HEK293 (cell line): ENCODE measurements around the gene HINFP.

ENCODE experiments used
- CTCF ChIA-PET: fragments of 350-600 bp; formaldehyde crosslinking; extraction: SDS; loops from one replicate; lab custom pipeline; 2021; ENCODE audit warnings: antibody characterized with exemption; lab: Yijun Ruan, JAX
- POLR2A ChIA-PET: fragments of 300-600 bp; formaldehyde crosslinking; extraction: SDS; loops from one replicate; lab custom pipeline; 2020; ENCODE audit warnings: antibody characterized with exemption, inconsistent platforms; lab: Yijun Ruan, JAX
- H3K27ac ChIP-seq: fragments of 200-500 bp; sonication (Bioruptor generic); 2 replicates; pipeline ENCODE4 v1.5.1; 2014; ENCODE audit warnings: low read depth, low read length, control low read depth, inconsistent platforms; ENCODE audit errors: extremely low read depth
- H3K36me3 ChIP-seq, 2 experiments: fragments of 200-500 bp in 1 of 2; sonication (Bioruptor generic) in 1 of 2; 1 replicate in 1 of 2; 2 replicates in 1 of 2; pipeline ENCODE4 v1.5.1; 2014 to 2017; ENCODE audit warnings: inconsistent platforms in 2 of 2, low read length in 2 of 2; ENCODE audit not compliant: control insufficient read depth in 2 of 2, insufficient read depth in 1 of 2
- H3K4me1 ChIP-seq: fragments of 200-500 bp; sonication (Bioruptor generic); 2 replicates; pipeline ENCODE4 v1.5.1; 2014; ENCODE audit warnings: mild to moderate bottlenecking, low read length, inconsistent platforms; ENCODE audit not compliant: control insufficient read depth, insufficient read depth
- H3K4me3 ChIP-seq: 2 replicates; pipeline ENCODE4 v1.5.1; 2011; ENCODE audit warnings: low read depth, mild to moderate bottlenecking, control low read depth, low read length, moderate library complexity
- H3K9me3 ChIP-seq: fragments of 200-500 bp; sonication (Bioruptor generic); 2 replicates; pipeline ENCODE4 v1.5.1; 2014; ENCODE audit warnings: low read depth, low read length, inconsistent platforms; ENCODE audit not compliant: control insufficient read depth, insufficient read depth
- GLI2 ChIP-seq: fragments of 450-650 bp; formaldehyde crosslinking; IDR thresholded peaks from 2 replicates; pipeline ENCODE4; 2017; ENCODE audit warnings: missing biosample characterization, missing genetic modification characterization, low read depth, borderline replicate concordance
- OVOL3 ChIP-seq: fragments of 450-650 bp; formaldehyde crosslinking; IDR thresholded peaks from 2 replicates; pipeline ENCODE4 v1.5.1; 2016; ENCODE audit warnings: missing biosample characterization, missing genetic modification characterization
- PRDM1 ChIP-seq: fragments of 450-650 bp; formaldehyde crosslinking; IDR thresholded peaks from 2 replicates; pipeline ENCODE4; 2016; ENCODE audit warnings: missing biosample characterization, missing genetic modification characterization
- TRIM28 ChIP-seq: IDR thresholded peaks from 2 replicates; pipeline ENCODE4 v1.6.1; 2011; ENCODE audit warnings: low read length, control low read depth, borderline replicate concordance
- YY2 ChIP-seq: fragments of 450-650 bp; formaldehyde crosslinking; IDR thresholded peaks from 2 replicates; pipeline ENCODE4 v1.5.1; 2016; ENCODE audit warnings: missing biosample characterization, missing genetic modification characterization
- ZNF140 ChIP-seq: fragments of 450-650 bp; formaldehyde crosslinking; IDR thresholded peaks from 2 replicates; pipeline ENCODE4 v1.5.1; 2016; ENCODE audit warnings: missing biosample characterization, missing genetic modification characterization
- ZNF248 ChIP-seq: fragments of 450-650 bp; formaldehyde crosslinking; IDR thresholded peaks from 2 replicates; pipeline ENCODE4 v1.5.1; 2017; ENCODE audit warnings: missing biosample characterization, missing genetic modification characterization
- ZNF324 ChIP-seq: fragments of 450-650 bp; formaldehyde crosslinking; IDR thresholded peaks from 2 replicates; pipeline ENCODE4 v1.5.1; 2016; ENCODE audit warnings: missing biosample characterization, missing genetic modification characterization
- ZNF514 ChIP-seq: fragments of 450-650 bp; formaldehyde crosslinking; IDR thresholded peaks from 2 replicates; pipeline ENCODE4 v1.5.1; 2016; ENCODE audit warnings: missing biosample characterization, missing genetic modification characterization
- ZNF560 ChIP-seq: fragments of 450-650 bp; formaldehyde crosslinking; IDR thresholded peaks from 2 replicates; pipeline ENCODE4 v1.5.1; 2017; ENCODE audit warnings: missing biosample characterization, missing genetic modification characterization, borderline replicate concordance
- ZNF571 ChIP-seq: fragments of 450-650 bp; formaldehyde crosslinking; IDR thresholded peaks from 2 replicates; pipeline ENCODE4 v1.5.0; 2017; ENCODE audit warnings: missing biosample characterization, missing genetic modification characterization
- ZNF585B ChIP-seq: fragments of 450-650 bp; formaldehyde crosslinking; IDR thresholded peaks from 2 replicates; pipeline ENCODE4 v1.5.1; 2016; ENCODE audit warnings: missing biosample characterization, missing genetic modification characterization
- ZNF654 ChIP-seq: fragments of 450-650 bp; formaldehyde crosslinking; IDR thresholded peaks from 2 replicates; pipeline ENCODE4 v1.5.1; 2016; ENCODE audit warnings: low read depth, missing biosample characterization, missing genetic modification characterization
- ZNF768 ChIP-seq: fragments of 450-650 bp; formaldehyde crosslinking; IDR thresholded peaks from 2 replicates; pipeline ENCODE4 v1.5.1; 2018; ENCODE audit warnings: missing biosample characterization, mild to moderate bottlenecking, missing genetic modification characterization
- ZNF830 ChIP-seq: fragments of 450-650 bp; IDR thresholded peaks from 2 replicates; pipeline ENCODE4 v1.5.0; 2018; ENCODE audit warnings: missing biosample characterization, missing genetic modification characterization, low read depth, mild to moderate bottlenecking, moderate library complexity
- TF ChIP-seq, protein P1 (sequence below): fragments of 450-650 bp; formaldehyde crosslinking; IDR thresholded peaks from 2 replicates; pipeline ENCODE4 v1.5.1; 2017; ENCODE audit warnings: missing biosample characterization, missing genetic modification characterization
- TF ChIP-seq, protein P2 (sequence below): fragments of 450-650 bp; formaldehyde crosslinking; optimal IDR thresholded peaks from 2 replicates; pipeline ENCODE3; 2016; ENCODE audit warnings: missing biosample characterization, mild to moderate bottlenecking, missing genetic modification characterization
- TF ChIP-seq, protein P3 (sequence below): sonication (generic); formaldehyde crosslinking; IDR thresholded peaks from 2 replicates; pipeline ENCODE4 v1.8.1; 2022; ENCODE audit warnings: mild to moderate bottlenecking, moderate library complexity, missing genetic modification reagents
- TF ChIP-seq, protein P4 (sequence below): fragments of 450-650 bp; formaldehyde crosslinking; IDR thresholded peaks from 2 replicates; pipeline ENCODE4 v1.5.1; 2017; ENCODE audit warnings: missing biosample characterization, missing genetic modification characterization

Gene HINFP

DNA sequence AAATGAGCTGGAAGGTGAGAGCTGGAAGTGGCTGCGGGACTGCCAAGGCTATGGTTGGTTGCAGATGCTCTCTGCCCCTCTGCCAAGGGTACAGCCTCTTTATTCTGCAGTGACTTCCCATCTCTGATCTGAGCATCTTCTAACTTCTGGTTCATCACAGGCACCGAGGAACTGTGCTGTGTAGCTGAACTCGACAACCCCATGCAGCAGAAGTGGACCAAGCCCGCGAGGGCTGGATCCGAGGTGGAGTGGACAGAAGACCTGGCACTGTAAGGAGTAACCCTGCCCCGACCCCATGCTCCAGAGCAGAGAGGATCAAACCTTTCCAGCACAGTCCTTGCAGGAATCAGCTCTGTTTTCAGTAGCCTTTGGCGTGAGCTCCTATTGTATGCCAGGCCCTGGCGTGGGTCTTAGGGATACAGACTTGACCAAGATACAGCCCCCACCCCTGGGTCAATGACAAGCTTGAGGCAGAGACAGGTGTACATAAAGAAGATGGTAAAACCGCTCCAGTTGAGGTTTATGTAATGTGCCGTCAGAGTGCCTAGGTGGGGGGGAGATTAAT is 9.9 kb upstream of the HINFP start:
- Histone ChIP-seq H3K4me3 (no peak overlapping the region), H3K27ac (no peak overlapping the region), H3K4me1 (no peaks in the 10 kb centered on the region), H3K9me3 (no peaks in the 10 kb centered on the region), H3K36me3 (peaks cover 0 to 64% of the 10 kb centered on the region in 2 experiments; a peak in 1 of 3 replicates)
- TF ChIP-seq ZNF768 (tag by site-specific recombination) (no peak), YY2 (tag by site-specific recombination) (no peak), ZNF514 (tag by site-specific recombination) (no peak)
- CTCF ChIA-PET = interaction anchor here (0.5 kb wide), 1 partner anchor 24 kb away, joined by 3 read pairs; no protein-coding TSS in a partner anchor
- POLR2A ChIA-PET = interaction anchor here (0.9 to 5.5 kb wide), 4 partner anchors 9 to 17 kb away, joined by 3 to 51 read pairs (median 8); partner anchors contain the start of genes DPAGT1 and HINFP

DNA sequence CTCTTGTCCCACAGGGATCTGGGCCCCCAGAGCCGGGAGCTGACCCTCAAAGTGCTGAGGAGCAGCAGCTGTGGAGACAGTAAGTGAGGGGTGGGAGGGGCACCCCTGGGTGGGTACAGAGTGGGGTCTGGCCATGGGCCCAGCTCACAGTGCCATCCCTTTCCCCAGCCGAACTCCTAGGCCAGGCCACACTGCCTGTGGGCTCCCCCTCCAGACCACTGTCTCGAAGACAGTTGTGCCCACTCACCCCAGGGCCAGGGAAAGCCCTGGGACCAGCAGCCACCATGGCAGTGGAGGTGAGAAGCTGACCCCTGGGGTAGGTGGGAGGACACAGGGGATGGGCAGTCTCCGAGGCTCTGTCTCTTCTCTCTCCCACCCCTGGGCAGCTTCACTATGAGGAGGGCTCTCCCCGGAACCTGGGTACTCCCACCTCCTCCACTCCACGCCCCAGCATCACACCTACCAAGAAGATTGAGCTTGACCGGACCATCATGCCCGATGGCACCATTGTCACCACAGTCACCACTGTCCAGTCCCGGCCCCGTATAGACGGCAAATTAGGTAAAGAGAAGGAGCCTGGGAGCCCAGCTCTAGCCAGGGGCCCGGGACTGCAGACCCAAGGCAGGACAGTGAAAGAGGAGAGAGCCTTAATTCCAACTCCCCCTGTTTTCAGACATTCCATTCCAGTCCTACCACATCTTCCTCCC is 8.9 kb upstream of the HINFP start:
- H3K27ac ChIP-seq = no peak overlapping the region
- no peak overlapping the region for H3K4me3 ChIP-seq
- H3K36me3 ChIP-seq = peaks cover 0 to 74% of the 10 kb centered on the region in 2 experiments; a peak in 1 of 3 replicates
- 0 out of 2 replicates have a peak, but pooled peaks have one; percentile 32 for TF ChIP-seq PRDM1 (tag by site-specific recombination)
- TF ChIP-seq, protein P1, sequence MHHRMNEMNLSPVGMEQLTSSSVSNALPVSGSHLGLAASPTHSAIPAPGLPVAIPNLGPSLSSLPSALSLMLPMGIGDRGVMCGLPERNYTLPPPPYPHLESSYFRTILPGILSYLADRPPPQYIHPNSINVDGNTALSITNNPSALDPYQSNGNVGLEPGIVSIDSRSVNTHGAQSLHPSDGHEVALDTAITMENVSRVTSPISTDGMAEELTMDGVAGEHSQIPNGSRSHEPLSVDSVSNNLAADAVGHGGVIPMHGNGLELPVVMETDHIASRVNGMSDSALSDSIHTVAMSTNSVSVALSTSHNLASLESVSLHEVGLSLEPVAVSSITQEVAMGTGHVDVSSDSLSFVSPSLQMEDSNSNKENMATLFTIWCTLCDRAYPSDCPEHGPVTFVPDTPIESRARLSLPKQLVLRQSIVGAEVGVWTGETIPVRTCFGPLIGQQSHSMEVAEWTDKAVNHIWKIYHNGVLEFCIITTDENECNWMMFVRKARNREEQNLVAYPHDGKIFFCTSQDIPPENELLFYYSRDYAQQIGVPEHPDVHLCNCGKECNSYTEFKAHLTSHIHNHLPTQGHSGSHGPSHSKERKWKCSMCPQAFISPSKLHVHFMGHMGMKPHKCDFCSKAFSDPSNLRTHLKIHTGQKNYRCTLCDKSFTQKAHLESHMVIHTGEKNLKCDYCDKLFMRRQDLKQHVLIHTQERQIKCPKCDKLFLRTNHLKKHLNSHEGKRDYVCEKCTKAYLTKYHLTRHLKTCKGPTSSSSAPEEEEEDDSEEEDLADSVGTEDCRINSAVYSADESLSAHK (tag by site-specific recombination) = no peak
- H3K4me1 ChIP-seq = no peaks in the 10 kb centered on the region
- no peaks in the 10 kb centered on the region for H3K9me3 ChIP-seq
- CTCF ChIA-PET = no interaction called here
- POLR2A ChIA-PET = interaction anchor here (0.9 to 1.7 kb wide), 3 partner anchors 9 to 18 kb away, joined by 3 to 12 read pairs (median 4); partner anchors contain the start of genes DPAGT1 and HINFP

DNA sequence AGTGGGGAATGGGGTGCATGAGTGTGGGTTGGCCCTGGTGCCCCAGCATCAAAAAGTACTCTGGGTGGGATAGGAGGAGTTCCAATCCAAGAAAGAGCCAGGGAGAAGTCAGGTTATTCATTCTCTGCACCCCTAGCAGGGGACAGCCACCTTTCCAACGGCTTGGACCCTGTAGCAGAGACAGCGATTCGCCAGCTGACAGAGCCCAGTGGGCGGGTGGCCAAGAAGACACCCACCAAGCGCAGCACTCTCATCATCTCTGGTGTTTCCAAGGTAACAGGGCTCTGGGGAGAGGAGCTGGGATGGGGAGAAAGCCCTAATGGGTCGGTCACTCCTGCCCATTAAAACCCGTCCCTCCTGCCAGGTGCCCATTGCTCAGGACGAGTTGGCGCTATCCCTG is 7.7 kb upstream of the HINFP start:
- CTCF ChIA-PET = interaction anchor here (0.7 kb wide), 2 partner anchors 39 to 83 kb away, joined by 3 to 4 read pairs; no protein-coding TSS in a partner anchor
- H3K4me3 ChIP-seq = no peak overlapping the region
- H3K36me3 ChIP-seq = peaks cover 0 to 78% of the 10 kb centered on the region in 2 experiments; a peak in 1 of 3 replicates
- H3K9me3 ChIP-seq = no peaks in the 10 kb centered on the region
- POLR2A ChIA-PET = no interaction called here
- no peaks in the 10 kb centered on the region for H3K4me1 ChIP-seq
- no peak overlapping the region for H3K27ac ChIP-seq
- TF ChIP-seq TRIM28 (no peak), ZNF768 (tag by site-specific recombination) (no peak), ZNF830 (no peak), ZNF324 (tag by site-specific recombination) (no peak), ZNF140 (no peak), ZNF571 (no peak), GLI2 (tag by site-specific recombination) (no peak), ZNF654 (no peak), ZNF585B (tag by site-specific recombination) (no peak), ZNF560 (tag by site-specific recombination) (no peak), ZNF248 (tag by site-specific recombination) (no peak), OVOL3 (tag by site-specific recombination) (no peak)
- TF ChIP-seq, protein P1 (tag by site-specific recombination) = no peak
- TF ChIP-seq, protein P2, sequence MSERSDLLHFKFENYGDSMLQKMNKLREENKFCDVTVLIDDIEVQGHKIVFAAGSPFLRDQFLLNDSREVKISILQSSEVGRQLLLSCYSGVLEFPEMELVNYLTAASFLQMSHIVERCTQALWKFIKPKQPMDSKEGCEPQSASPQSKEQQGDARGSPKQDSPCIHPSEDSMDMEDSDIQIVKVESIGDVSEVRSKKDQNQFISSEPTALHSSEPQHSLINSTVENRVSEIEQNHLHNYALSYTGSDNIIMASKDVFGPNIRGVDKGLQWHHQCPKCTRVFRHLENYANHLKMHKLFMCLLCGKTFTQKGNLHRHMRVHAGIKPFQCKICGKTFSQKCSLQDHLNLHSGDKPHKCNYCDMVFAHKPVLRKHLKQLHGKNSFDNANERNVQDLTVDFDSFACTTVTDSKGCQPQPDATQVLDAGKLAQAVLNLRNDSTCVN (tag by site-specific recombination) = no peak
- TF ChIP-seq, protein P3, sequence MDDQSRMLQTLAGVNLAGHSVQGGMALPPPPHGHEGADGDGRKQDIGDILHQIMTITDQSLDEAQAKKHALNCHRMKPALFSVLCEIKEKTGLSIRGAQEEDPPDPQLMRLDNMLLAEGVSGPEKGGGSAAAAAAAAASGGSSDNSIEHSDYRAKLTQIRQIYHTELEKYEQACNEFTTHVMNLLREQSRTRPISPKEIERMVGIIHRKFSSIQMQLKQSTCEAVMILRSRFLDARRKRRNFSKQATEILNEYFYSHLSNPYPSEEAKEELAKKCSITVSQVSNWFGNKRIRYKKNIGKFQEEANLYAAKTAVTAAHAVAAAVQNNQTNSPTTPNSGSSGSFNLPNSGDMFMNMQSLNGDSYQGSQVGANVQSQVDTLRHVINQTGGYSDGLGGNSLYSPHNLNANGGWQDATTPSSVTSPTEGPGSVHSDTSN = no peak
- TF ChIP-seq, protein P4, sequence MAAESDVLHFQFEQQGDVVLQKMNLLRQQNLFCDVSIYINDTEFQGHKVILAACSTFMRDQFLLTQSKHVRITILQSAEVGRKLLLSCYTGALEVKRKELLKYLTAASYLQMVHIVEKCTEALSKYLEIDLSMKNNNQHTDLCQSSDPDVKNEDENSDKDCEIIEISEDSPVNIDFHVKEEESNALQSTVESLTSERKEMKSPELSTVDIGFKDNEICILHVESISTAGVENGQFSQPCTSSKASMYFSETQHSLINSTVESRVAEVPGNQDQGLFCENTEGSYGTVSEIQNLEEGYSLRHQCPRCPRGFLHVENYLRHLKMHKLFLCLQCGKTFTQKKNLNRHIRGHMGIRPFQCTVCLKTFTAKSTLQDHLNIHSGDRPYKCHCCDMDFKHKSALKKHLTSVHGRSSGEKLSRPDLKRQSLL (tag by site-specific recombination) = no peak
